Activated CD4-positive, alpha-beta memory T cell treated with anti-CD3 and anti-CD28 coated beads, Interleukin-2, amount 10 ng/mL, durations not matched to agents 7 days and 5 days (primary cell): Measurements from ENCODE around the gene DUOX1. TPM values are rescaled to one million over a fixed set of nuclear protein-coding genes. Genes with fewer than 3 reads are reported as not detected.
A peak's percentile ranks its signal among the peaks of the same experiment; 100 is the strongest.
"Not testable (repeated sequence)": the region's sequence is repeated elsewhere in the genome, so short reads cannot be mapped to it uniquely, and the experiment has no call there.

Experiments used
- CTCF ChIA-PET: fragments of 350-600 bp; sonication (Branson Sonifier 250); formaldehyde crosslinking; loops from one replicate; lab custom pipeline; 2021; ENCODE audit warnings: antibody characterized with exemption, inconsistent platforms; lab: Charles Lee
- POLR2A ChIA-PET: fragments of 350-600 bp; sonication (Branson Sonifier 250); formaldehyde crosslinking; loops from one replicate; lab custom pipeline; 2021; ENCODE audit warnings: antibody characterized with exemption; lab: Charles Lee
- DNase-seq: peaks from one replicate; pipeline ENCODE4 v3.0.0-alpha.2; 2020
- H3K27ac Mint-ChIP-seq: one replicate; pipeline ENCODE4 v1.8.0; 2021; ENCODE audit warnings: mild to moderate bottlenecking, mixed read lengths
- H3K27me3 Mint-ChIP-seq: one replicate; pipeline ENCODE4 v1.8.0; 2021; ENCODE audit warnings: mixed read lengths
- H3K36me3 Mint-ChIP-seq: one replicate; pipeline ENCODE4 v1.8.0; 2021; ENCODE audit warnings: low read depth, mixed read lengths
- H3K4me1 Mint-ChIP-seq: one replicate; pipeline ENCODE4 v1.8.0; 2021; ENCODE audit warnings: mixed read lengths
- H3K4me3 Mint-ChIP-seq: one replicate; pipeline ENCODE4 v1.8.0; 2021; ENCODE audit warnings: mild to moderate bottlenecking, mixed read lengths
- H3K9me3 Mint-ChIP-seq: one replicate; pipeline ENCODE4 v1.8.0; 2021; ENCODE audit warnings: mixed read lengths
- total RNA-seq, 2 experiments: library from RNA; stranded (reverse); gene quantifications; one replicate each; pipeline ENCODE4 v1.2.3, GENCODE V29; 2021

The DUOX1 gene
- total RNA-seq = under 1 TPM in 1 of 2 experiments, not detected in 1; 0.08 TPM

GRCh38 chr15:45129651-45130129, at the start of gene DUOX1, which contains the start of gene DUOXA1:
TSS of gene DUOX1 (plus strand) at chr15:45129994. CDS start at chr15:45131967, 1,973 bp downstream.
TSS of gene DUOXA1 (minus strand) at chr15:45129879. CDS start at chr15:45123014, 6,865 bp downstream.
- H3K4me1 Mint-ChIP-seq = peaks cover 6% of the 10 kb centered on the region
- H3K27me3 Mint-ChIP-seq = peaks cover 68% of the 10 kb centered on the region
- no peaks in the 10 kb centered on the region for H3K36me3 Mint-ChIP-seq
- peak; percentile 39 for DNase-seq
- CTCF ChIA-PET = interaction anchor here (1.8 kb wide), 1 partner anchor 11 kb away, joined by 5 read pairs; no protein-coding TSS in a partner anchor
- no peaks in the 10 kb centered on the region for H3K9me3 Mint-ChIP-seq
- no peak within 1 kb of the TSS for H3K27ac Mint-ChIP-seq
- POLR2A ChIA-PET = interaction anchor here (1.1 to 1.2 kb wide), 2 partner anchors 16 to 150 kb away, joined by 3 read pairs; partner anchors contain the start of genes DUOX2 and DUOXA2
- H3K4me3 Mint-ChIP-seq = no peak within 1 kb of the TSS

- DNase-seq, H3K4me1 Mint-ChIP-seq, H3K36me3 Mint-ChIP-seq, H3K4me3 Mint-ChIP-seq, H3K9me3 Mint-ChIP-seq, POLR2A ChIA-PET, H3K27ac Mint-ChIP-seq: not testable (repeated sequence)
- CTCF ChIA-PET = interaction anchor here (1.3 kb wide), 1 partner anchor 38 kb away, joined by 4 read pairs; no protein-coding TSS in a partner anchor
- H3K27me3 Mint-ChIP-seq = peaks cover 12% of the 10 kb centered on the region
Observed at GRCh38 chr15:45080593-45080992, 49.2 kb upstream of the DUOX1 start.

- CTCF ChIA-PET, POLR2A ChIA-PET, H3K36me3 Mint-ChIP-seq, DNase-seq, H3K4me3 Mint-ChIP-seq, H3K4me1 Mint-ChIP-seq, H3K27ac Mint-ChIP-seq, H3K9me3 Mint-ChIP-seq: not testable (repeated sequence)
- peaks cover 20% of the 10 kb centered on the region for H3K27me3 Mint-ChIP-seq
Observed at GRCh38 chr15:45082412-45082811, 47.4 kb upstream of the DUOX1 start.

GRCh38 chr15:45083223-45083622, 46.6 kb upstream of the DUOX1 start:
- Mint-ChIP-seq H3K9me3 (no peaks in the 10 kb centered on the region), H3K4me1 (no peaks in the 10 kb centered on the region), H3K27ac (no peak overlapping the region), H3K36me3 (no peaks in the 10 kb centered on the region), H3K27me3 (peaks cover 25% of the 10 kb centered on the region), H3K4me3 (no peak overlapping the region)
- ChIA-PET CTCF (no interaction called here), POLR2A (no interaction called here)
- DNase-seq = no peak

- no peaks in the 10 kb centered on the region for H3K9me3 Mint-ChIP-seq
- H3K27ac Mint-ChIP-seq = no peak overlapping the region
- H3K27me3 Mint-ChIP-seq = peaks cover 29% of the 10 kb centered on the region
- H3K36me3 Mint-ChIP-seq = no peaks in the 10 kb centered on the region
- H3K4me3 Mint-ChIP-seq = no peak overlapping the region
- CTCF ChIA-PET = interaction anchor here (0.5 kb wide), 1 partner anchor 508 kb away, joined by 5 read pairs; no protein-coding TSS in a partner anchor
- DNase-seq = no peak
- POLR2A ChIA-PET = no interaction called here
- H3K4me1 Mint-ChIP-seq = no peaks in the 10 kb centered on the region
Observed at GRCh38 chr15:45084163-45084562, 45.6 kb upstream of the DUOX1 start.

GRCh38 chr15:45087513-45087912, 42.3 kb upstream of the DUOX1 start:
- DNase-seq = no peak
- POLR2A ChIA-PET = no interaction called here
- Mint-ChIP-seq H3K27ac (no peak overlapping the region), H3K4me3 (no peak overlapping the region), H3K27me3 (peaks cover 52% of the 10 kb centered on the region), H3K36me3 (no peaks in the 10 kb centered on the region), H3K9me3 (no peaks in the 10 kb centered on the region), H3K4me1 (no peaks in the 10 kb centered on the region)
- CTCF ChIA-PET = interaction anchor here (1.0 kb wide), 1 partner anchor 31 kb away, joined by 3 read pairs; no protein-coding TSS in a partner anchor

GRCh38 chr15:45088801-45089711, 40.7 kb upstream of the DUOX1 start:
- Mint-ChIP-seq H3K9me3 (no peaks in the 10 kb centered on the region), H3K36me3 (no peaks in the 10 kb centered on the region), H3K4me1 (no peaks in the 10 kb centered on the region), H3K27me3 (peaks cover 51% of the 10 kb centered on the region), H3K27ac (no peak overlapping the region), H3K4me3 (no peak overlapping the region)
- DNase-seq = no peak
- ChIA-PET POLR2A (no interaction called here), CTCF (interaction anchor here (0.5 to 1.5 kb wide), 2 partner anchors 11 to 29 kb away, joined by 3 to 6 read pairs; no protein-coding TSS in a partner anchor)

GRCh38 chr15:45089712-45090373, 40.0 kb upstream of the DUOX1 start:
- H3K9me3 Mint-ChIP-seq = no peaks in the 10 kb centered on the region
- no peak overlapping the region for H3K27ac Mint-ChIP-seq
- H3K27me3 Mint-ChIP-seq = peaks cover 48% of the 10 kb centered on the region
- H3K36me3 Mint-ChIP-seq = no peaks in the 10 kb centered on the region
- ChIA-PET CTCF (interaction anchor here (1.5 kb wide), 1 partner anchor 28 kb away, joined by 6 read pairs; no protein-coding TSS in a partner anchor), POLR2A (no interaction called here)
- no peak overlapping the region for H3K4me3 Mint-ChIP-seq
- DNase-seq = no peak
- no peaks in the 10 kb centered on the region for H3K4me1 Mint-ChIP-seq

GRCh38 chr15:45091161-45091560, 38.6 kb upstream of the DUOX1 start:
- DNase-seq = no peak
- Mint-ChIP-seq H3K27me3 (peaks cover 43% of the 10 kb centered on the region), H3K9me3 (no peaks in the 10 kb centered on the region), H3K27ac (no peak overlapping the region), H3K4me3 (no peak overlapping the region), H3K4me1 (no peaks in the 10 kb centered on the region), H3K36me3 (no peaks in the 10 kb centered on the region)
- ChIA-PET CTCF (no interaction called here), POLR2A (no interaction called here)

- Mint-ChIP-seq H3K4me3 (no peak overlapping the region), H3K4me1 (no peaks in the 10 kb centered on the region), H3K36me3 (no peaks in the 10 kb centered on the region), H3K9me3 (no peaks in the 10 kb centered on the region), H3K27me3 (peaks cover 43% of the 10 kb centered on the region), H3K27ac (no peak overlapping the region)
- CTCF ChIA-PET = no interaction called here
- no peak for DNase-seq
- POLR2A ChIA-PET = no interaction called here
Observed at GRCh38 chr15:45091576-45091975, 38.2 kb upstream of the DUOX1 start.

GRCh38 chr15:45093013-45093412, 36.8 kb upstream of the DUOX1 start:
- H3K9me3 Mint-ChIP-seq = no peaks in the 10 kb centered on the region
- no peak overlapping the region for H3K4me3 Mint-ChIP-seq
- H3K27me3 Mint-ChIP-seq = peaks cover 31% of the 10 kb centered on the region
- H3K27ac Mint-ChIP-seq = no peak overlapping the region
- no peak for DNase-seq
- CTCF ChIA-PET = no interaction called here
- POLR2A ChIA-PET = no interaction called here
- H3K36me3 Mint-ChIP-seq = no peaks in the 10 kb centered on the region
- H3K4me1 Mint-ChIP-seq = no peaks in the 10 kb centered on the region

GRCh38 chr15:45093622-45094357, 36.0 kb upstream of the DUOX1 start:
- ChIA-PET POLR2A (no interaction called here), CTCF (no interaction called here)
- Mint-ChIP-seq H3K36me3 (no peaks in the 10 kb centered on the region), H3K4me1 (no peaks in the 10 kb centered on the region), H3K9me3 (no peaks in the 10 kb centered on the region), H3K27ac (no peak overlapping the region), H3K4me3 (no peak overlapping the region), H3K27me3 (peaks cover 28% of the 10 kb centered on the region)
- no peak for DNase-seq
